GM18511 (cell line): ENCODE data around the gene ABHD17C.

Experiments used
- ATAC-seq: cut with Tn5 transposase; IDR thresholded peaks from one replicate; pipeline ENCODE4 v1.9.1; 2021; ENCODE audit warnings: mild to moderate bottlenecking, moderate library complexity; ENCODE audit not compliant: unreplicated experiment

Gene ABHD17C

GRCh38 chr15:80689294-80689693 lies 5.8 kb upstream of the ABHD17C start:
- no peak for ATAC-seq

DNA sequence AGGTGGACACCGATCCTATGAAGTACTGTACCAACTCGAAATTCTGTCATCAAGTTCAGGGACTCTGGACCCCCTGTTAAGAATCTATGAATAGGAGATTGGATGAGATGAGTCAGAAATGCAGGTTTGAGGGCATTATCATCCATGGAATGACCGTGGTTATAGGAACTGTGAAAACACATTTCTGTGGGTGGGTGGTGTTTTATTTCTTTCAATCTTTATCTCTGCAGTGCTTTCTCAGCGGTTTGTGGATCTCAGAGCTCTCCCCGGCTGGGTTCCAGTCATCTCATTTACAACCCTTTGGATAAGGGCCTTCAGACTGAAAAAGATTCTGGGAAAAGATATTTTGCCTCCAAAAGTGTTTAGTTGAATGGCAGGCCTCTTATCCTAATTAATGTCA lies 5.4 kb upstream of the ABHD17C start:
- no peak for ATAC-seq

GRCh38 chr15:80691575-80691974 lies 3.5 kb upstream of the ABHD17C start:
- no peak for ATAC-seq

DNA sequence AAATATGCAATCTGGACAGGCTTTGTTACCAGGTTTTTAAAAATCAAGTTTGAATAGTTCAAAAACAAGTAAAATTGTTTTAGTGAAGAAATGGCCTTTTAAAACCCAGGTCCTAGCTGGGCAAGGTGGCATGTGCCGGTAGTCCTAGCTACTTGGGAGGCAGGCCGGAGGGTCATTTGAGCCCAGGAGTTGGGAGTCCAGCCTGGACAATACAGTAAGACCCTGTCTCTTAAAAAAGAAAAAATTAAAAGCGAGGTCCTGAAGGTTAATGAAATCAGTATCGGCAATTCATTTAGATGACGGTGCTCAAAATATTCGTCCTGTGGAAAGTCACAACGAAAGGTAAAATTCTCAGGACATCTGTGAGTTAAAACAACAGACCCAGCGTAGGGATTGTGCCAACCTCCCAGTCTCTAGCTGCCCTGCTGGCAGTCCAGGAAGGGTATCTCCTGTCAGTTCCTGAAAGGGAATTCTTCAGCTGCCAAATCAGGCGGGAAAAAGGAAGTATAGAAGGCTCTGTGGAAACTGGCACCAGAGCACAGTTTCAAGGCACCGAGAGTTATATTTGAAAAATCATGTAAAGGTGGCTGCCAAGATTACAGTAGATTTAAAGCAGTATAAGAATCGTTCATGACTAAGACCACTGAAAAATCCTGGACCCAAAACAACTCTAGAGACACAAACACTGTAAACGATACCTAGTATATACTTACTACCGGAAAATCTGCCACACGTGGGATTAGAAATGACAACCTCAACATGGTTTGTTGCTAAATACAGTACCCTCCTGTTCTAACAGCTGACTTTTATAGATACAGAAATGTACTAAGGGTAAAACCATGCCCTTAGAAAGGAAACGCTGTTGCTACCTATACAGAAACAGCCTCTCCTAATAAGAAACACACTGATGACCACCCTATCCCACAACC lies 1.2 kb upstream of the ABHD17C start:
- peak; percentile 23 for ATAC-seq

DNA sequence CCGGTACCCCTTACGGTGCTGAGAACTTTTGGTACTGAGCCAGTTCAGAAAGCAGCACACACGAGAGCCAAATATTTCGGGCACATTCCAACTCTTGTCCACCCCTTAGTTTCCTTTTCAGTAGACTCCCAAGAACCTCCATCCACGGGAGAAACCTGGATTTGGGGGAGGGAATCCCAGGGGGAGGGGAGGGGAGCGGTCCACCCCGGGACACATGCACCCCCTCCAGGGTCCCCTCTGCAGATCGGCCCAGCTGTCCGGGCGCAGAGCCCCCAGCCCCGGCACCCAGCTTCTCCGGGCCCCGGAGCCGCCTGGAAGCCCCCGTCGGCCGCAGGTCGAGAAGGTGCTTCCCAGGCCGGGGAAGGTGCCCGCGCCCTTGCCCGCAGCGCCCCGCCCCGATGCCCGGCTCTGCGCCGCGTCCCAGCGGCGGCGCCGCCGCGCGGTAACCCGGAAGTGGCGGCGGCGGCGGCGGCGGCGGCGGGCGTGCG lies 455 bp upstream of the ABHD17C start:
- ATAC-seq, result peak; percentile 41

GRCh38 chr15:80695911-80696661 lies 976 bp downstream of the ABHD17C start:
- peak; percentile 5 for ATAC-seq

DNA sequence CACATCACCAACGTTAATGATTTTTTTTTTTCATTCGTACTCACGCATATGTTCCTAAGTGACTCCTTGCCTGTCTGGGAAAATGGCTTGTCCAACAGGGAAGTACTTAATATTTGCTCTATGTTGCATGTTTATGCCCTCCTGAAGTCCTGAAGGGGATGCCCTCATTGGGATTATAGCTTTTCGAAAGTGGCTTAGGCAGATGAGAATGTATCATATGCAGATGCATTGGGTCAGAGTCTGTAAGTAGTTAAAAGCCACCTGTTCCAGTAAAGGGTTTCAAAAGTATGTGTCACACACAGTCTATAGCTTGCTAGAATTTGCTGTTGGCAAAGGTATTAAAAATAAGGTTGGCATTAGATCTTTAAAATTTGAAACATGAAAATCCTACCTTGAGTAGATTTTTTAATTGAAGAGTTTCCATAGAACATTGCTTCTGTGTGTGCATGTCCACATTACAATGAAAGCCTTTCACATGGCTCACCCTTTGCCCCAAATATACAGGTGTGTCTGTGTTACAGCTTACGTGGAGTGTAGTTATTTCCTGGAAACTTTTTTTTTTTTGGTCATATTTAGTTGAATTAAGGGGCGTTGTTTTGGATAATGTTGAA lies 2.1 kb downstream of the ABHD17C start:
- ATAC-seq, result no peak

DNA sequence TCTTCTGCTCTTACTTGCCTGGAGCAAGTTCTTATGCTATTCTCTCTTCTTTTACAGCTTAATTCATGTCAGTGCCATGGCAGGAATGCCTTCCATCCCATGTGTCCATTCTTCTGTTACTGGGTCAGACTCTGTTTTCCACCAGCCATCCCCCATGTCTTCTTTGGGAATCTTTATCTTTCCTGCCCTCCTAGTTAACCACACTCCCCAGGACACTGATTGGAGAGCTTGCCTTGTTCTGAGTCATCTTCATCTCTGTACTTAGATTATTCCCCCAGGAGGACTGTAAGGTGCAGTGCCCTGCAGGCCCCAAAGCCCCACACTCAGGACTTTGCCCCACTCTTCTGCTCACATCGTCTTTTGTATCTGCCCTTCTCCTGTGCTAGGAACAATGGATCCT lies 3.6 kb downstream of the ABHD17C start:
- no peak for ATAC-seq

- no peak for ATAC-seq
These were observed 4.9 kb downstream of the ABHD17C start for GRCh38 chr15:80699981-80700380.

- no peak for ATAC-seq
These were observed 6.7 kb downstream of the ABHD17C start for GRCh38 chr15:80701676-80702311.

DNA sequence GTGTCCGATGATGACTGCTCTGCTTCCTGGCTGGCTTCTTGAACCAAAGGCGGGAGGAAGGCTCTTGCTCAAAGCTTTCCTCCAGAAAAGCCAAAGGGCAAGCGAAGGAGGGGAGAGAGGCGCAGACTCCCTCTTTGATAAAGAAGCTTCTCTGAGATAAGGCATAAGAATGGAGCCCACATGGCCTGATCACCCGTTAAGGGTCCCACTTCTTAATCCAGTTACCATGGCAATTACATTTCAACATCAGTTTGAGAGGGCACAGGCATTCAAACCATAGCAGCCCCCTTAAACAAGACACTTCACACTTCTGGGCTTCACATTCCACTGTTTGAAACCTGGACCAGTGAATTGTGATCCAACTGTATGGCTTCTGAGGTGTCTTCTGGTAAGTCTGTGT lies 8.0 kb downstream of the ABHD17C start:
- ATAC-seq, result no peak

- ATAC-seq, result no peak
These were observed 8.9 kb downstream of the ABHD17C start for GRCh38 chr15:80703965-80704364.

DNA sequence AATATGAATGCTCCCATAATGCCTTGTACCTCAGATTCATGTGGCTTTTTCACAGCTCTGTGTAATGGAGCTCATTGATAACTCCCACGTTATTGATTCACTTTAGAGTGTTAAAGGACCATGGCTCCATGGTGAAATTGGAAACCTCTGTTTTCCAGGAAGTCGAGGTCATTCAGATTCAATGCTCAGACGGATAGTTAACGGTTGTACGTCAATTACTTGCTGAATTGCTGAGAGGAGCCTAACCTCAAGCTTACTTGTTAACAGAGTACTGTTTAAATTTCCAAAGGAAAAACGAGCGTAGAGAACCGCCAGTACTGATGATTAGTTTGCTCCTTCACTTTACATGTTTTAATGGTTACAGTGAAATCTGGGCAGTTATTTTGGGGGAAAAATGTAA lies 11.1 kb downstream of the ABHD17C start:
- no peak for ATAC-seq

GRCh38 chr15:80709542-80709941 lies 14.4 kb downstream of the ABHD17C start:
- ATAC-seq, result no peak

- ATAC-seq, result no peak
These were observed 15.8 kb downstream of the ABHD17C start for GRCh38 chr15:80710635-80711554.

DNA sequence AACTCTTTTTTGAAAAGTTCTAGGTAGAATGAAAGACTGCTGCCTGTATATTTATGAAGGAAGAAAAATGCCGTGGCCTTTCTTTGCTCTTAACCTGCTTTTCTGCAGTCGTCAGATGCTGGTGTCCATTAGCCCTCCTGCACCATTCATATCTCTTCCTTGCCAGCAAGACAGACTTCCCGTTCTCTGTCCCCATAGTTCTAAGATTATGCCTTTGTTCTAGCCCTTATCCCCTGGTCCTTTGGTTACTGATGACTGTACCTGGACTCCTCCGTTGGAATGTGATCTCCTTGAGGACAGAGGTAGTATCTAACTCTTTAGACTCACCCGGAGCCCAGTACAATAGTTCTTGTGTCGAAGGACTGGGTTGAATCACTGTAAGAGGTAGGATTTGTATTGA lies 16.8 kb downstream of the ABHD17C start:
- ATAC-seq, result no peak

GRCh38 chr15:80712956-80713355 lies 17.8 kb downstream of the ABHD17C start:
- no peak for ATAC-seq

GRCh38 chr15:80721476-80721875 lies 26.4 kb downstream of the ABHD17C start:
- no peak for ATAC-seq

GRCh38 chr15:80722811-80723210 lies 27.7 kb downstream of the ABHD17C start:
- no peak for ATAC-seq

DNA sequence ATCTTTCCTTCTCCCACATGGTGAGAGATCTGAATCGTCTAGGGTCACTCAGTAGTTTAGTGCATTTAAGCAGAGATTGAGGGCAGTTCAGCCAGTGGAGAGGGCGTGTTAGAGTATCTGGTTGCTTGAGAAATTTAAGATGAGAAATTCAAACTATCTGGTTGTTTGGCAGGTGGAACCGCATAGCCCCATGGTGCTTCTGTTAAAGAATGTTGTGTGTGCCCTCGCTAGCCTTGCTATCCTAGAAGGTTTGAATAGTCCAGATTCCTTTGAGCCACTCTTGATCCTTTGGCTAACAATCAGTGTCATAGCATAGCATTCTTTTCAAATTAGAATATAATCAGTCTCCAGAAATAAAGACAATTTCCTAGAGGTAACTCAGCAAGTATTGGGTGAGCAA lies 32.1 kb downstream of the ABHD17C start:
- ATAC-seq, result no peak
